Right hindlimb (tissue), 1 donor: ENCODE measurements around the gene MYCBPAP.
"Not testable (repeated sequence)": the region's sequence is repeated elsewhere in the genome, so short reads cannot be mapped to it uniquely, and the experiment has no call there.

ENCODE experiments used
- DNase-seq: peaks from one replicate; pipeline ENCODE4 v3.0.0-alpha.2; 2018

MYCBPAP gene

DNA sequence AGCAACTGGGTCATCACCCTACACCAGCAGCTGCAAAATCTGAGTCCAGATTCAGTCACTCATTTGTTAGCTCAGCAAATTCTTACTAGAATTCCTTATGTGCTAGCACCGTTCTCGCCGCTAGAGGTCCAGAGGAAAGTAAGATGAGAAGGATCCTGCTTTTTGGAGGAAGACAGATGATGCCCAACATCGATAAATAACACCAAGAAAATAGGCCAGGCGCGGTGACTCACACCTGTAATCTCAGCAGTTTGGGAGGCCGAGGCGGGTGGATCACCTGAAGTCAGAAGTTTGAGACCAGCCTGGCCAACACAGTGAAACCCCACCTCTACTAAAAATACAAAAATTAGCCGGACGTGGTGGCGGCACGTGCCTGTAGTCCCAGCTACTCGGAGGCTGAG lies 35.5 kb upstream of the MYCBPAP start:
- not testable (repeated sequence) for DNase-seq

- no peak for DNase-seq
Measured at GRCh38 chr17:50473901-50474300, 34.3 kb upstream of the MYCBPAP start.

GRCh38 chr17:50474523-50474922 lies 33.7 kb upstream of the MYCBPAP start:
- peak; percentile 3 for DNase-seq

- peak; percentile 3 for DNase-seq
Measured at GRCh38 chr17:50475362-50475761, 32.9 kb upstream of the MYCBPAP start.

- peak; percentile 6 for DNase-seq
Measured at GRCh38 chr17:50475775-50476544, 32.3 kb upstream of the MYCBPAP start.

DNA sequence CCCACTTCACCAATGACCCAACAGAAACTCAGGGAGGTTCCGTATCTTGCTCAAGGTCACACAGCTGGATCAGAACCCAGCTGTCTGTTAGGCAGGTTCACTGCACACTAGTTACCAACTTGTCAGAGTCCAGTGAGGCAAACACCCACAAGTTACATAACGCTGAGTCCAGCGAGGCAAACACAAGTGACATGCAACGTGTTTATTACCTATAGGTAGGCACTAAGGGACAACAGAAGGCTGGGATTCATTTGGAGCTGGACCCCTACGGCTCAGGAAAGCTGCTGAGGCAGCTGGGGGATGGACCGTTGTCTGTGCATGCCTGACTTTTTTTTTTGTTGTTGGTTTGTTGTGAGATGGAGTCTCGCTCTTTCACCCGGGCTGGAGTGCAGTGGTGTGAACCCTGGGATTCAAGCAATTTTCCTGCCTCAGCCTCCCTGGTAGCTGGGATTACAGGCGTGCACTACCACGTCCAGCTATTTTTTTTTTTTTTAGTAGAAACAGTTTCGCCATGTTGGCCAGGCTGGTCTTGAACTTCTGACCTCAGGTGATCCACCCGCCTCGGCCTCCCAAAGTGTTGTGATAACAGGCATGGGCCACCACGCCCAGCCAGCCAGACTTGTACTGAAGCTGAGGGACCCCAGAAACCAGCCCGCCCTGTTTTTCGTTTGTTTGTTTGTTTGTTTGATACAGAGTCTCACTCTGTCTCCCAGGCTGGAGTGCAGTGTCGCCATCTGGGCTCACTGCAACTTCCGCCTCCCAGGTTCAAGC lies 31.5 kb upstream of the MYCBPAP start:
- DNase-seq: no peak

GRCh38 chr17:50477976-50478375 lies 30.3 kb upstream of the MYCBPAP start:
- no peak for DNase-seq

GRCh38 chr17:50478391-50479381 lies 29.6 kb upstream of the MYCBPAP start, which contains the start of gene RSAD1:
Gene RSAD1 (plus strand): TSS chr17:50478860. CDS start chr17:50478885, 25 bp downstream.
- DNase-seq: peak; percentile 92

DNA sequence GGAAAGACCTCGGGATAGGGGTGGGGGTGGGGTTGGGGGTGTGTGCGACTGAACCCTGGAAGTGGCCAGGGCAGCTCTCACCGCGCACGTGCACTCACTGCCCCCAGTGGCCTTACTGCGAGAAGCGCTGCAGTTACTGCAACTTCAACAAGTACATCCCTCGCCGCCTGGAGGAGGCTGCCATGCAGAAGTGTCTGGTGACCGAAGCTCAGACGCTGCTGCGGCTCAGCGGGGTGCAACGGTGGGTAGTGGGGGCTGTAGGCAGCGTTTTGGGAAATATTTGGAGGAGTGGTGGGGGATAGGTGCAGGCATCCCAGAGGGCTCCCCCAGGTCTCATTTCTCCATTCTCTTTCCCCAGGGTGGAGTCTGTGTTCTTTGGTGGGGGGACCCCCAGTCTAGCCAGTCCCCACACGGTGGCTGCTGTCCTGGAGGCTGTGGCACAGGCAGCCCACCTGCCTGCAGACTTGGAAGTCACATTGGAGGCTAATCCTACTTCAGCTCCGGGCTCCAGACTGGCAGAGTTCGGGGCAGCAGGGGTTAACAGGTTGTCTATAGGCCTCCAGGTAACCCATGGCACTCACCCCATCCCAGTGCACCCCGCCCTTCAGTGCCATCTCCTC lies 28.6 kb upstream of the MYCBPAP start:
- peak; percentile 84 for DNase-seq

DNA sequence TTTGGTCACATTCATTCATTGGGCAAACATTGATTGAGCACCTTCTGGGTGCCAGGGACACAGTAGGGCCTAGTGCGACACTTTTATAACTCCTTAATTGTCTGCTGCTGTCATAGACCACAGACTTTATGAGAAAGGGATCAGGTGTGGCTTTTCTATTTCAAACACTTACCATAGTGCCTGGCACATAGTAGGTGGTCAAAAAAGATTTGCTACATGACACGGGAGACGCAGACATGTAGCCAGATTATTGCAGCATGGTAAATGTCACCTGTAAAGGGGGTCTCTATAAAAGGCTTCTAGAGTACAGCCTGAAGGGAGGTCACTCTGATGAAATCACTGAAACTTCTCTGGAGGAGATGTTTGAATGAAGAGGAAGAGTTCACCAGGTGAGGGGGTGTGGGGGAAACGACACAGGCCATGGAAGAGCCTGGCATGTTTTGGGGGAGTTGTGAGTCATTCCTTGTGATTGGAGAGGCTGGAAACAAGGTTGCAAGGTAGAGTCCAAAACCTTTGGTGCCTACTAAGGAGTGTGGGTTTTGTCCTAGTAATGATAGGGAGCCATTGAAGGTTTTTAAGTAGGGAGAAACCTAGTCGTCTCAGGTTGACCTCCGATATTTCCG lies 28.0 kb upstream of the MYCBPAP start:
- no peak for DNase-seq

DNA sequence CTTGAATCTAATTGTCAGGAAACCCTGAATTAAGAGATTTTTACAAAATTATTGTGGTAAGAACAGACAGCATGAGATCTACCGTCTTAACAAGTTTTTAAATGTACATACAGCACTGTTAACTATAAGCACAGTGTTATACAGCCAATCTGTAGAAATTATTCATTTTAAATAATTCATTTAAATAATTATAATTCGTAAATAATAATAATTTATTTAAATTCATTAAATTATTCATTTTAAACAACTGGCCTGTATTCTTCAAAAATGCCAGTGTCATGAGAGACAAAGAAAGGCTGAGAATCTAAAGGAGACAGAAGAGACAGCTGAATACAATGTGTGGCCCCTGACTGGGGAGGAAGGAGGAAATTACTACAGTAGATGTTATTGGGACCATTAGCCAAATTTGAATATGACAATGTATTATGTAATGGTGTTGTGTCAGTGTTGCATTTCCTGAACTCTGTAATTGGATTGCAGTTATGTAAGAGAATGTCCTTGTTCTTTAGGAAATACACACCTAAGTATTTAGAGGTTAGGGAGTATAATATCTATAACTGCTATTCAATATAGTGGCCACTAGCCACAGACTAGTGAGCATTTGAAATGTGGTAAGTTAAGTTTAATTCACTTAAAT lies 27.3 kb upstream of the MYCBPAP start:
- no peak for DNase-seq

DNA sequence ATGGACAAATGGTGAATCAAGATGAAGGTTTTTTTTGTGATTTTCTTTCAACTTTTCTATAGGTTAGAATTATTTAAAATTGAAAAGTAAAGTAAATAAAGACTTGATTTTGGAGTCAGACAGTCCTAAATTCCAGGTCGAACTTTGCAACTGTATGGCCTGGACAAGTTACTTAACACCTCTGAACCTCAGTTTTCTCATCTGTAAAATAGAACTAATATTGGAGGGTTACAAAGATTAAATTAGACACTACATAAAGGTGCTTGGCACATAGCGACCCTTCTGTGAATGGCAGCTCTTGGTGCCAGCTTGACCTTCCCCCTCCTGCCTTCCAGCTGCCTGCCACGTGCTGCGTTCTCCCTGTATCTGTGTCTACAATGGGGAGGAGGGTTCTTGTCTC lies 26.6 kb upstream of the MYCBPAP start:
- no peak for DNase-seq

- DNase-seq: no peak
Measured at GRCh38 chr17:50482110-50482509, 26.1 kb upstream of the MYCBPAP start.

DNA sequence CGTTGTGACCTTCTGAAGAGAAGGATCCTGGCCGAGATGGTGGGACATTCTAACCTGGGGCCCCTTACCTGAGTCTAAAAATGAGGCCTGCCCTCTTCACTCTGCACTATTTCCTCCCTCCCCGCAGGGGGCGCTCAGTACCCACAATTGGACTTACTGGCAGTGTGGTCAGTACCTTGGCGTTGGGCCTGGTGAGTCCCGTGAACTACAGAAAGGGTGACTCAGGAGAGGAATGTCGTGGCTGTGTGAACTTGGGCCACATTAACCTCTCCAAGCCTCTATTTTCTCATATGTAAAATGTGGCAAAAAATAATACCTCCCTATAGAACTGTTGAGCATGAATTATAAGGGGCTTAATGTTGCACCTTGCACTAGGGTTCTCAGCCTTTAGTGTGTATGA lies 25.7 kb upstream of the MYCBPAP start:
- peak; percentile 90 for DNase-seq

GRCh38 chr17:50483266-50483665 lies 25.0 kb upstream of the MYCBPAP start:
- no peak for DNase-seq

- no peak for DNase-seq
Measured at GRCh38 chr17:50484386-50485155, 23.7 kb upstream of the MYCBPAP start.

GRCh38 chr17:50487213-50488096 lies 20.8 kb upstream of the MYCBPAP start:
- DNase-seq: no peak

- DNase-seq: no peak
Measured at GRCh38 chr17:50488880-50489279, 19.4 kb upstream of the MYCBPAP start.

DNA sequence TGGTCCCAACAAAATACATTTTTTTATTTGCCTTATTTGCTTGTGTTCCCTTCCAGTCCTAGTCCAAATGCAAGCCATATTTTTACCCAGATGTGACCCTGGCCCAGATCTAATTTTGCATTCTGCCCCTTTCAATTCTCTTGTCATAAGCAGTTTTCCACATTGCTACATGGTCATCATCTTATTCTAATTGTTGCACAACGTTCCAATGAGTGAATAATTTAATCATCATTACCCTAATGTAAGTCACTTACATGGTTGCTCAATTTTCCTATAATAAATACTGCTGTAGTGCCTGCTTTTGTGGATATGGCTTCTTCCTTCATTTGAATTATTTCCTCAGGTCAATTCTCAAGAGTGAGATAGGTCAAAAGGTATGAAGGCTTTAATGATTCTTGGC lies 16.7 kb upstream of the MYCBPAP start:
- DNase-seq: no peak

DNA sequence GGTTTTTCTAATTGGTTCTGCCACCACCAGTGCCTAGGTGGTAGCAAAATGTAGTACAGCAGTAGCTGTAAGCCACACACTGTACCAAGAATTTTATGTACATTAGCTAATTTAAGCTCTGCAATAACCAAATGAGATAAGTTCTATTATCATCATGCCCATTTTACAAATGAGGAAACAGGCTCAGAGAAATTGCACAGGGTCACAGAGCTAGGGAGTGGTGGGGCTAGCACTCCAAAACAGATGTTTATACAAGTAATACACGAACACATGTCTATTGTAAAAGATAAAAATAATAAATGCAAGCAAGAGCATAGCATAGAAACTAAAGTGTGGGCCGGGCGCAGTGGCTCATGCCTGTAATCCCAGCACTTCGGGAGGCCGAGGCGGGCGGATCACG lies 16.0 kb upstream of the MYCBPAP start:
- no peak for DNase-seq
